ENCODE results near the gene ARL2. TPM values are rescaled to one million over a fixed set of nuclear protein-coding genes. Genes with fewer than 3 reads are reported as not detected.
A peak's percentile ranks its signal among the peaks of the same experiment; 100 is the strongest.

ARL2 gene
- total RNA-seq, 1 experiment from 2014 or later, result 203 TPM

DNA sequence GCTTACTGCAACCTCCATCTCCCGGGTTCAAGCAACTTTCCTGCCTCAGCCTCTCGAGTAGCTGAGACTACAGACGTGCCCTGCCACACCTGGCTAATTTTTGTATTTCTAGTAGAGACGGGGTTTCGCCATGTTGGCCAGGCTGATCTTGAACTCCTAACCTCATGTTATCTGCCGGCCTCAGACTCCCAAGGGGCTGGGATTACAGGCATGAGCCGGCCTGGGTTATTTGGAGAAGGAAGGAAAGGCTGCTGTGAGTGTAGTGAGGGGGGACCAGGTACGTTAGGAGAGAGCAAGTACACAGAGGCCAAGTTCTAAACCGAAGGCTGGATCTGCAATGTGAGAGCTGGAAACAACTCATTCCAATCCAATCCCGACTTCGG lies 17.6 kb upstream of the ARL2 start:
- no peak overlapping the region for H2AFZ ChIP-seq (ENCODE audit: low read length)

More for the DNA sequence above, 17.6 kb upstream of the ARL2 start:
- Mint-ChIP-seq H3K9me3 (no peaks in the 10 kb centered on the region), H3K4me3 (peak overlapping the region; percentile 44 to 48), H3K4me1 (peaks cover 17 to 21% of the 10 kb centered on the region in 2 experiments), H3K27me3 (ENCODE audit: low read depth) (no peaks in the 10 kb centered on the region; the same call in 1 of the 2 replicates), H3K36me3 (ENCODE audit: insufficient read depth in 1 of 3, low read depth in 3 of 3) (no peaks in the 10 kb centered on the region), H3K27ac (peak overlapping the region in 2 of 3 experiments; percentile 53 to 65; a peak in 5 of 7 replicates)
- Histone ChIP-seq H2BK20ac (ENCODE audit: low read depth, low read length, poor library complexity, severe bottlenecking) (no peak overlapping the region), H2BK5ac (ENCODE audit: insufficient read length, low read length) (no peak overlapping the region), H3K79me2 (ENCODE audit: insufficient read depth, low read length) (no peaks in the 10 kb centered on the region), H3K4me2 (ENCODE audit: insufficient read depth, insufficient read length, low read length) (peak overlapping the region; percentile 16), H3K79me1 (ENCODE audit: insufficient read depth, low read depth, low read length, poor library complexity, severe bottlenecking) (no peaks in the 10 kb centered on the region), H2BK12ac (ENCODE audit: insufficient read length, low read depth, low read length) (no peak overlapping the region), H3T11ph (ENCODE audit: low read length) (no peak overlapping the region), H2BK15ac (ENCODE audit: low read depth, low read length) (no peak overlapping the region), H3K23ac (ENCODE audit: insufficient read length, low read depth, low read length) (no peak overlapping the region), H3K23me2 (ENCODE audit: insufficient read length, low read depth, low read length, poor library complexity, severe bottlenecking) (no peaks in the 10 kb centered on the region), H2AK5ac (ENCODE audit: insufficient read length, low read length) (no peak overlapping the region), H4K20me1 (ENCODE audit: control insufficient read depth, insufficient read depth, insufficient read length) (no peaks in the 10 kb centered on the region), H3K18ac (ENCODE audit: insufficient read length, low read depth, low read length) (no peak overlapping the region), H3K14ac (ENCODE audit: insufficient read depth, low read length) (no peak overlapping the region), H4K5ac (ENCODE audit: insufficient read length, low read depth, low read length) (no peak overlapping the region), H3K4me1 (ENCODE audit: insufficient read depth, low read length) (peaks cover 4% of the 10 kb centered on the region; the same call in 1 of the 2 replicates), H3K9ac (ENCODE audit: extremely low read depth, insufficient read length, low read length) (no peak overlapping the region), H3K56ac (ENCODE audit: insufficient read length, low read depth, low read length) (no peak overlapping the region), H4K8ac (replicated peaks; ENCODE audit: insufficient read length, low read depth, low read length) (no peak overlapping the region), H2BK120ac (ENCODE audit: low read depth, low read length, poor library complexity, severe bottlenecking) (no peak overlapping the region), H4K91ac (ENCODE audit: insufficient read length, low read depth, low read length) (no peak overlapping the region), H3K27me3 (ENCODE audit: insufficient read depth, low read length) (no peaks in the 10 kb centered on the region), H3K9me3 (ENCODE audit: control insufficient read depth, low read depth, low read length) (no peaks in the 10 kb centered on the region), H3K4ac (ENCODE audit: low read depth, low read length) (no peak overlapping the region), H3K27ac (ENCODE audit: insufficient read length, low read depth, low read length) (no peak overlapping the region)
- WGBS (ENCODE audit: extremely low coverage, insufficient read length, low lambda C conversion rate), result no CpG with 5 or more reads among the region's 11 CpGs
- TF ChIP-seq, protein P1, sequence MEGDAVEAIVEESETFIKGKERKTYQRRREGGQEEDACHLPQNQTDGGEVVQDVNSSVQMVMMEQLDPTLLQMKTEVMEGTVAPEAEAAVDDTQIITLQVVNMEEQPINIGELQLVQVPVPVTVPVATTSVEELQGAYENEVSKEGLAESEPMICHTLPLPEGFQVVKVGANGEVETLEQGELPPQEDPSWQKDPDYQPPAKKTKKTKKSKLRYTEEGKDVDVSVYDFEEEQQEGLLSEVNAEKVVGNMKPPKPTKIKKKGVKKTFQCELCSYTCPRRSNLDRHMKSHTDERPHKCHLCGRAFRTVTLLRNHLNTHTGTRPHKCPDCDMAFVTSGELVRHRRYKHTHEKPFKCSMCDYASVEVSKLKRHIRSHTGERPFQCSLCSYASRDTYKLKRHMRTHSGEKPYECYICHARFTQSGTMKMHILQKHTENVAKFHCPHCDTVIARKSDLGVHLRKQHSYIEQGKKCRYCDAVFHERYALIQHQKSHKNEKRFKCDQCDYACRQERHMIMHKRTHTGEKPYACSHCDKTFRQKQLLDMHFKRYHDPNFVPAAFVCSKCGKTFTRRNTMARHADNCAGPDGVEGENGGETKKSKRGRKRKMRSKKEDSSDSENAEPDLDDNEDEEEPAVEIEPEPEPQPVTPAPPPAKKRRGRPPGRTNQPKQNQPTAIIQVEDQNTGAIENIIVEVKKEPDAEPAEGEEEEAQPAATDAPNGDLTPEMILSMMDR (conservative IDR thresholded peaks at IDR 0.05), result no peak
- no peak for DNase-seq
